ENCODE measurements around the gene CYB561D1. TPM values are rescaled to one million over a fixed set of nuclear protein-coding genes. Genes with fewer than 3 reads are reported as not detected.

Gene CYB561D1
- total and polyA plus RNA-seq, 9 donors: 3.8 to 11.7 (median 9.3) TPM

DNA sequence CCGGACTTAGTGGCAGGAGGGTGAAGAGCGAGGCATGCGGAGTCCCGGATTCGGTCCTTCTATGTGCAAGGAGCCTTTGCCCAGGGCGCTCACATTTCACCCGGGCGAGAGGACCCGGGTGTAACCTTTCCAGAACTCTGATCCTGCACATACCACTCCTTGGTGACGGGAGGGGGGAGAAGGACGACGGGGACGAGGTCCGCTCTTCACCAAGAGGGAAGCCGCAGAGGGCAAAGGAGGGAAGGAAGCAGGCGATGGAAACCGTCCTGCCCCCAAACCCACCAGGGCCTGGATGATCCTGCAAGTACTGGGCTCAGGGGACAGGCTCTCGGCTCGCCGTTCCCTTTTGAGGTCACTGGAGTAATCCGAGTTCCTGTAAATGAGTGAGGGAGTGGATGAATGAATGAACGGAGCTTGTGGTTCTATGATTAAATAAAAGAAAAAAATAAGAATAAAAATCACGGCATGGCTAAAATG is 26.6 kb upstream of the CYB561D1 start:
- no peaks in the 10 kb centered on the region for H3K4me1 ChIP-seq (ENCODE audit: insufficient read depth)
- WGBS, 3 donors: 21 to 34% (median 27%) methylated on average over 22 to 23 of the region's 23 CpGs
- H3K27me3 ChIP-seq: no peaks in the 10 kb centered on the region
- H3K9me3 ChIP-seq: no peaks in the 10 kb centered on the region
- no peak for TF ChIP-seq POLR2A (IDR thresholded peaks at IDR 0.05)
- no peak for TF ChIP-seq EP300 (IDR thresholded peaks at IDR 0.05)
- TF ChIP-seq, protein P1, sequence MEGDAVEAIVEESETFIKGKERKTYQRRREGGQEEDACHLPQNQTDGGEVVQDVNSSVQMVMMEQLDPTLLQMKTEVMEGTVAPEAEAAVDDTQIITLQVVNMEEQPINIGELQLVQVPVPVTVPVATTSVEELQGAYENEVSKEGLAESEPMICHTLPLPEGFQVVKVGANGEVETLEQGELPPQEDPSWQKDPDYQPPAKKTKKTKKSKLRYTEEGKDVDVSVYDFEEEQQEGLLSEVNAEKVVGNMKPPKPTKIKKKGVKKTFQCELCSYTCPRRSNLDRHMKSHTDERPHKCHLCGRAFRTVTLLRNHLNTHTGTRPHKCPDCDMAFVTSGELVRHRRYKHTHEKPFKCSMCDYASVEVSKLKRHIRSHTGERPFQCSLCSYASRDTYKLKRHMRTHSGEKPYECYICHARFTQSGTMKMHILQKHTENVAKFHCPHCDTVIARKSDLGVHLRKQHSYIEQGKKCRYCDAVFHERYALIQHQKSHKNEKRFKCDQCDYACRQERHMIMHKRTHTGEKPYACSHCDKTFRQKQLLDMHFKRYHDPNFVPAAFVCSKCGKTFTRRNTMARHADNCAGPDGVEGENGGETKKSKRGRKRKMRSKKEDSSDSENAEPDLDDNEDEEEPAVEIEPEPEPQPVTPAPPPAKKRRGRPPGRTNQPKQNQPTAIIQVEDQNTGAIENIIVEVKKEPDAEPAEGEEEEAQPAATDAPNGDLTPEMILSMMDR (IDR thresholded peaks at IDR 0.05): no peak
- no peaks in the 10 kb centered on the region for H3K36me3 ChIP-seq
- intact Hi-C loops (cut with DNase I): no loop called here
- H3K27ac ChIP-seq: no peak overlapping the region
- DNase-seq: no peak
- peak overlapping the region; percentile 70 for H3K4me3 ChIP-seq

GRCh38 chr1:109468061-109468460 is 25.8 kb upstream of the CYB561D1 start:
- H3K4me1 ChIP-seq (ENCODE audit: insufficient read depth): no peaks in the 10 kb centered on the region
- H3K36me3 ChIP-seq: no peaks in the 10 kb centered on the region
- no peak overlapping the region for H3K27ac ChIP-seq
- TF ChIP-seq, protein P1 (IDR thresholded peaks at IDR 0.05): no peak
- no peak for TF ChIP-seq POLR2A (IDR thresholded peaks at IDR 0.05)
- no peak for TF ChIP-seq EP300 (IDR thresholded peaks at IDR 0.05)
- H3K4me3 ChIP-seq: no peak overlapping the region
- intact Hi-C loops (cut with DNase I): no loop called here
- no peaks in the 10 kb centered on the region for H3K27me3 ChIP-seq
- H3K9me3 ChIP-seq: no peaks in the 10 kb centered on the region
- no peak for DNase-seq
- WGBS, 3 donors: 79 to 96% (median 84%) methylated on average over 1 of the region's 1 CpG

DNA sequence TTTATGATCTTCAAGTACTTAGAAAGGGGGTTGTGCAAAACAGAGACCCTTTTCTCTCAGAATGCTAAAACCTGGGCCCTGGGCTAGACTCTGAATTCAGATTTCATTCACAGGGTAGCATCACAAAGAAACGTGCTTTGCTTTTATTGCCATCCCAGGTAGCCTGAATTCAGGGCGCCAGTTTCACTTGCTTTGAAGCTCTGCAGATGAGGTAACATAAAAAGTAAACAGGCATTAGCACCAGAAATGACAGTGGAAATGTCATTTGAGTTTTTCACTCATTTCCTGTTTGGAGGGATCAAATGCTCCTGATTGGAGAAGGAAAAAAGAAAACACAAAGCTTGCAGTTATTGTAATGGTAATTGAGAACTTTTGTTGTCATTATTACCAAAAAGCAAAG is 25.0 kb upstream of the CYB561D1 start:
- DNase-seq: no peak
- H3K4me3 ChIP-seq: no peak overlapping the region
- no peak overlapping the region for H3K27ac ChIP-seq
- no peaks in the 10 kb centered on the region for H3K36me3 ChIP-seq
- H3K9me3 ChIP-seq: no peaks in the 10 kb centered on the region
- TF ChIP-seq EP300 (IDR thresholded peaks at IDR 0.05): no peak
- TF ChIP-seq, protein P1 (IDR thresholded peaks at IDR 0.05): no peak
- H3K27me3 ChIP-seq: no peaks in the 10 kb centered on the region
- no peaks in the 10 kb centered on the region for H3K4me1 ChIP-seq (ENCODE audit: insufficient read depth)
- WGBS, 3 donors: 29 to 30% (median 29%) methylated on average over 2 of the region's 2 CpGs
- intact Hi-C loops (cut with DNase I): no loop called here

DNA sequence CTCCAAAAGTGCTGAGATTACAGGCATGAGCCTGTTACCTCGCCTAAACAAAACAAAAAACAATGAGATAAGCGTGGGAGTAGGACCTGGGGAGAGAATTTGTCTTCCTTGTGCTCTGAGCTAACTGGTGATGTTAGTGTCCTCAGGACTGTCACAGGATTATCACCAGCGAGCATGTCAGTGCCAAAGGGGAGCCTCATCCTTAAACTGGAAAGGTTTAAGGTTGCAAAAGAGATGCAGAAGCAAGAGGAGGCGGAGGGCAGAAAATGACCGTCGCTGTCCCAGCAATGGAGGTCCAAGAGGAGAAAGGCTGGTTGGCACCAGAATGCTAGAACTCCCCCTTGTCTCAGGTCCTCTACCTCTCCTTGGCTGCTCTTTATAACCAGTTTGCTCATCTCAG is 23.6 kb upstream of the CYB561D1 start:
- intact Hi-C loops (cut with DNase I): no loop called here
- no peak for DNase-seq
- no peaks in the 10 kb centered on the region for H3K36me3 ChIP-seq
- no peaks in the 10 kb centered on the region for H3K27me3 ChIP-seq
- H3K4me1 ChIP-seq (ENCODE audit: insufficient read depth): no peaks in the 10 kb centered on the region
- 43 to 65% (median 64%) methylated on average over 6 of the region's 6 CpGs for WGBS, 3 donors
- no peaks in the 10 kb centered on the region for H3K9me3 ChIP-seq
- no peak overlapping the region for H3K4me3 ChIP-seq
- H3K27ac ChIP-seq: no peak overlapping the region
- no peak for TF ChIP-seq EP300 (IDR thresholded peaks at IDR 0.05)
- TF ChIP-seq, protein P1 (IDR thresholded peaks at IDR 0.05): no peak
- TF ChIP-seq POLR2A (IDR thresholded peaks at IDR 0.05): no peak
